HepG2 (cell line): ENCODE measurements around the gene ACTN1. TPM values are rescaled to one million over a fixed set of nuclear protein-coding genes. Genes with fewer than 3 reads are reported as not detected.

Experiments
- FOXK1 ChIP-seq: sonication (generic); formaldehyde crosslinking; IDR thresholded peaks from 2 replicates; pipeline ENCODE4 v1.4.0; 2020; ENCODE audit warnings: low read depth, missing genetic modification reagents, borderline replicate concordance
- HCFC1 ChIP-seq: fragments of 150-350 bp; IDR thresholded peaks from 2 replicates; pipeline ENCODE4 v1.6.1; 2014; ENCODE audit warnings: low read depth, low read length
- HNF4G ChIP-seq, 2 experiments: sonication (generic) in 1 of 2; formaldehyde crosslinking in 1 of 2; IDR thresholded peaks; 2 replicates each; pipeline versions ENCODE4 v1.4.0 to v1.6.1; 2011 to 2020; ENCODE audit warnings: borderline replicate concordance in 2 of 2, low read depth in 2 of 2, mild to moderate bottlenecking in 2 of 2, low read length in 1 of 2, missing genetic modification reagents in 1 of 2, moderate library complexity in 1 of 2
- HOXA3 ChIP-seq: sonication (generic); formaldehyde crosslinking; IDR thresholded peaks from 2 replicates; pipeline ENCODE4 v1.5.0; 2020; ENCODE audit warnings: missing genetic modification reagents
- MZF1 ChIP-seq: sonication (generic); formaldehyde crosslinking; IDR thresholded peaks from 2 replicates; pipeline ENCODE4 v1.8.1; 2023; ENCODE audit warnings: mild to moderate bottlenecking, missing genetic modification reagents, borderline replicate concordance
- NR2F6 ChIP-seq, 2 experiments: IDR thresholded peaks; 2 replicates each; pipeline ENCODE4 v1.6.1; 2016; ENCODE audit warnings: antibody characterized with exemption in 1 of 2, mild to moderate bottlenecking in 1 of 2
- PAWR ChIP-seq: sonication (generic); formaldehyde crosslinking; IDR thresholded peaks from 2 replicates; pipeline ENCODE4 v1.4.0; 2020; ENCODE audit warnings: missing genetic modification reagents, mild to moderate bottlenecking, borderline replicate concordance
- SKI ChIP-seq: fragments of 450-650 bp; IDR thresholded peaks from one replicate; pipeline ENCODE4 v1.6.1; 2018; ENCODE audit warnings: mild to moderate bottlenecking; ENCODE audit not compliant: partially characterized antibody
- TCF12 ChIP-seq, 2 experiments: fragments of 450-650 bp in 1 of 2; sonication (generic) in 1 of 2; formaldehyde crosslinking in 1 of 2; IDR thresholded peaks; 2 replicates each; pipeline versions ENCODE4 v1.6.1 to v1.8.0; 2017 to 2022; ENCODE audit warnings: antibody characterized with exemption in 1 of 2, mild to moderate bottlenecking in 1 of 2, missing genetic modification reagents in 1 of 2, moderate library complexity in 1 of 2
- XBP1 ChIP-seq: sonication (generic); formaldehyde crosslinking; IDR thresholded peaks from 2 replicates; pipeline ENCODE4 v1.5.0; 2020; ENCODE audit warnings: missing genetic modification reagents
- ZKSCAN8 ChIP-seq: IDR thresholded peaks from 2 replicates; pipeline ENCODE4 v1.6.1; 2016; ENCODE audit warnings: borderline replicate concordance, missing genetic modification reagents, missing compliant biosample characterization
- ZNF292 ChIP-seq: sonication (generic); formaldehyde crosslinking; IDR thresholded peaks from 2 replicates; pipeline ENCODE4 v1.8.1; 2022; ENCODE audit warnings: mild to moderate bottlenecking, low read depth, missing genetic modification reagents, borderline replicate concordance
- ZNF350 ChIP-seq: sonication (generic); formaldehyde crosslinking; IDR thresholded peaks from 2 replicates; pipeline ENCODE4 v1.4.0; 2020; ENCODE audit warnings: mild to moderate bottlenecking, low read depth, missing genetic modification reagents, borderline replicate concordance
- ZNF367 ChIP-seq: sonication (generic); formaldehyde crosslinking; IDR thresholded peaks from 2 replicates; pipeline ENCODE4 v1.4.0; 2020; ENCODE audit warnings: missing genetic modification reagents, borderline replicate concordance
- ZNF614 ChIP-seq: IDR thresholded peaks from 2 replicates; pipeline ENCODE4 v1.6.1; 2018; ENCODE audit warnings: missing biosample characterization, missing genetic modification reagents, inconsistent platforms, borderline replicate concordance
- ZNF678 ChIP-seq: sonication (generic); formaldehyde crosslinking; IDR thresholded peaks from 2 replicates; pipeline ENCODE4 v1.4.0; 2020; ENCODE audit warnings: mild to moderate bottlenecking, missing genetic modification reagents
- ZNF780A ChIP-seq: sonication (generic); formaldehyde crosslinking; IDR thresholded peaks from 2 replicates; pipeline ENCODE4 v1.8.0; 2022; ENCODE audit warnings: mild to moderate bottlenecking, missing genetic modification reagents, moderate library complexity
- polyA plus RNA-seq, 8 experiments: library from polyadenylated mRNA; depleted of rRNA in 3 of 8; stranded (reverse) in 7 of 8; unstranded in 1 of 8; fragments of >200 nt; fragmentation: Illumina TruSeq in 4 of 8; extraction: Trizol in 4 of 8; gene quantifications; 2 replicates each; pipeline versions ENCODE4 v1.2.1 to v1.2.3, GENCODE V29; 2011 to 2016; ENCODE audit warnings: low read depth in 4 of 8, missing spikeins in 1 of 8, mixed read lengths in 1 of 8; ENCODE audit not compliant: insufficient read depth in 1 of 8
- total RNA-seq, 5 experiments: library from RNA; depleted of rRNA; stranded (reverse); fragments of >200 nt; fragmentation: Illumina TruSeq; extraction: Trizol; gene quantifications; 2 replicates each; pipeline ENCODE4 v1.2.3, GENCODE V29; 2016; ENCODE audit warnings: low read depth in 1 of 5
- TF ChIP-seq, protein P1 (sequence below): sonication (generic); formaldehyde crosslinking; IDR thresholded peaks from 2 replicates; pipeline ENCODE4 v1.5.1; 2020; ENCODE audit warnings: mild to moderate bottlenecking, missing genetic modification reagents, moderate library complexity
- TF ChIP-seq, protein P2 (sequence below): sonication (generic); formaldehyde crosslinking; IDR thresholded peaks from 2 replicates; pipeline ENCODE4 v1.9.0; 2021; ENCODE audit warnings: missing genetic modification reagents, mild to moderate bottlenecking, borderline replicate concordance
- TF ChIP-seq, protein P3 (sequence below), 2 experiments: fragments of 450-650 bp in 1 of 2; sonication (generic) in 1 of 2; formaldehyde crosslinking; IDR thresholded peaks; 2 replicates each; pipeline versions ENCODE4 v1.5.0 to v1.8.0; 2020 to 2022; ENCODE audit warnings: mild to moderate bottlenecking in 1 of 2, missing genetic modification reagents in 1 of 2

Gene ACTN1
- total and polyA plus RNA-seq, 2 of the 13 experiments (the other 11 are each of a cell fraction or from before 2014, with no cell fraction given), result 58.6 to 162 TPM

DNA sequence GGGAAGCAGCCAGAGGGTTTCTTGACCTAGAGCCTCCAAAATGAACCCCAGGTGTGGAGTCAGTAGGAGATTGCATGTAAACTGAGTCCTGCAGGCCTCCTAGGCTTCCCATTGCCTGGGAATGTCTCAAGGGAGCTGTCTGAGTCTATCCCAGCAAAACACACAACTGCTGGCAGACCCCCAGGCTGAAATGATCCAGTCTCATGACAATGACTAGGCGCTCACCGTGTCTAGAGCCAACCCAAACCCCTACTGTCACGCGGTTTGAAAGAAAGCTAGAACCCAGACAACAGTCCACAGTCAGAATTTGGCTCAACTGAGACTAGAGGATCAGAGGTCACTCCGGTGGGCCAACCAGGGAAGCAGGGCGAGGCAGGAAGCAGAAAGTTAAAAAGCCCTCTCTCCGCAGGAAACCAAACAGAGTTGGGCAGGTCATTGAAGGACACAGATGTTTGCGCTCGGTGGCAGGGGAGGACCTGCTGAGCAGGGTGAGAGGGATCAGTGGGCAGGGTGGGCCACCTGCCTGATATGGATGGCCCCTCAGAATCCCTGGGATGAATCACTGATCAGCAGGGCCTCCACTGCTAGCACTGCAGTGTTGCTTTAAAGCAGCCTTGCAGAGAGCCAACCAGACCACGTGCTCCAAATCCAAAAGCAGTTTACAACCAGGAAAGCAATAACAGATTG, 23.8 kb downstream of the ACTN1 start (continued):
- TF ChIP-seq ZKSCAN8 (CRISPR knock-in tag), result peak; percentile 70; the same call in 1 of the 2 replicates
- TF ChIP-seq, protein P1, sequence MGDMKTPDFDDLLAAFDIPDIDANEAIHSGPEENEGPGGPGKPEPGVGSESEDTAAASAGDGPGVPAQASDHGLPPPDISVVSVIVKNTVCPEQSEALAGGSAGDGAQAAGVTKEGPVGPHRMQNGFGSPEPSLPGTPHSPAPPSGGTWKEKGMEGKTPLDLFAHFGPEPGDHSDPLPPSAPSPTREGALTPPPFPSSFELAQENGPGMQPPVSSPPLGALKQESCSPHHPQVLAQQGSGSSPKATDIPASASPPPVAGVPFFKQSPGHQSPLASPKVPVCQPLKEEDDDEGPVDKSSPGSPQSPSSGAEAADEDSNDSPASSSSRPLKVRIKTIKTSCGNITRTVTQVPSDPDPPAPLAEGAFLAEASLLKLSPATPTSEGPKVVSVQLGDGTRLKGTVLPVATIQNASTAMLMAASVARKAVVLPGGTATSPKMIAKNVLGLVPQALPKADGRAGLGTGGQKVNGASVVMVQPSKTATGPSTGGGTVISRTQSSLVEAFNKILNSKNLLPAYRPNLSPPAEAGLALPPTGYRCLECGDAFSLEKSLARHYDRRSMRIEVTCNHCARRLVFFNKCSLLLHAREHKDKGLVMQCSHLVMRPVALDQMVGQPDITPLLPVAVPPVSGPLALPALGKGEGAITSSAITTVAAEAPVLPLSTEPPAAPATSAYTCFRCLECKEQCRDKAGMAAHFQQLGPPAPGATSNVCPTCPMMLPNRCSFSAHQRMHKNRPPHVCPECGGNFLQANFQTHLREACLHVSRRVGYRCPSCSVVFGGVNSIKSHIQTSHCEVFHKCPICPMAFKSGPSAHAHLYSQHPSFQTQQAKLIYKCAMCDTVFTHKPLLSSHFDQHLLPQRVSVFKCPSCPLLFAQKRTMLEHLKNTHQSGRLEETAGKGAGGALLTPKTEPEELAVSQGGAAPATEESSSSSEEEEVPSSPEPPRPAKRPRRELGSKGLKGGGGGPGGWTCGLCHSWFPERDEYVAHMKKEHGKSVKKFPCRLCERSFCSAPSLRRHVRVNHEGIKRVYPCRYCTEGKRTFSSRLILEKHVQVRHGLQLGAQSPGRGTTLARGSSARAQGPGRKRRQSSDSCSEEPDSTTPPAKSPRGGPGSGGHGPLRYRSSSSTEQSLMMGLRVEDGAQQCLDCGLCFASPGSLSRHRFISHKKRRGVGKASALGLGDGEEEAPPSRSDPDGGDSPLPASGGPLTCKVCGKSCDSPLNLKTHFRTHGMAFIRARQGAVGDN (CRISPR knock-in tag), result peak; percentile 99
- TF ChIP-seq SKI, result peak; percentile 40
- no peak for TF ChIP-seq TCF12 (IDR thresholded peaks at IDR 0.05)
- TF ChIP-seq TCF12 (CRISPR knock-in tag; IDR thresholded peaks at IDR 0.05), result 0 out of 2 replicates have a peak, but pooled peaks have one; percentile 53
- peak; percentile 97 for TF ChIP-seq ZNF292 (CRISPR knock-in tag)
- no peak for TF ChIP-seq XBP1 (CRISPR knock-in tag)
- TF ChIP-seq, protein P2, sequence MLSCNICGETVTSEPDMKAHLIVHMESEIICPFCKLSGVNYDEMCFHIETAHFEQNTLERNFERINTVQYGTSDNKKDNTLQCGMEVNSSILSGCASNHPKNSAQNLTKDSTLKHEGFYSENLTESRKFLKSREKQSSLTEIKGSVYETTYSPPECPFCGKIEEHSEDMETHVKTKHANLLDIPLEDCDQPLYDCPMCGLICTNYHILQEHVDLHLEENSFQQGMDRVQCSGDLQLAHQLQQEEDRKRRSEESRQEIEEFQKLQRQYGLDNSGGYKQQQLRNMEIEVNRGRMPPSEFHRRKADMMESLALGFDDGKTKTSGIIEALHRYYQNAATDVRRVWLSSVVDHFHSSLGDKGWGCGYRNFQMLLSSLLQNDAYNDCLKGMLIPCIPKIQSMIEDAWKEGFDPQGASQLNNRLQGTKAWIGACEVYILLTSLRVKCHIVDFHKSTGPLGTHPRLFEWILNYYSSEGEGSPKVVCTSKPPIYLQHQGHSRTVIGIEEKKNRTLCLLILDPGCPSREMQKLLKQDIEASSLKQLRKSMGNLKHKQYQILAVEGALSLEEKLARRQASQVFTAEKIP (CRISPR knock-in tag), result no peak
- TF ChIP-seq, protein P3, sequence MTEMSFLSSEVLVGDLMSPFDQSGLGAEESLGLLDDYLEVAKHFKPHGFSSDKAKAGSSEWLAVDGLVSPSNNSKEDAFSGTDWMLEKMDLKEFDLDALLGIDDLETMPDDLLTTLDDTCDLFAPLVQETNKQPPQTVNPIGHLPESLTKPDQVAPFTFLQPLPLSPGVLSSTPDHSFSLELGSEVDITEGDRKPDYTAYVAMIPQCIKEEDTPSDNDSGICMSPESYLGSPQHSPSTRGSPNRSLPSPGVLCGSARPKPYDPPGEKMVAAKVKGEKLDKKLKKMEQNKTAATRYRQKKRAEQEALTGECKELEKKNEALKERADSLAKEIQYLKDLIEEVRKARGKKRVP (CRISPR knock-in tag; IDR thresholded peaks at IDR 0.05), result no peak
- 0 out of 2 replicates have a peak, but pooled peaks have one; percentile 14 for TF ChIP-seq MZF1 (CRISPR knock-in tag)
- 0 out of 2 replicates have a peak, but pooled peaks have one; percentile 12 for TF ChIP-seq FOXK1 (CRISPR knock-in tag)
- 0 out of 2 replicates have a peak, but pooled peaks have one; percentile 54 for TF ChIP-seq PAWR (CRISPR knock-in tag)
- TF ChIP-seq ZNF367 (CRISPR knock-in tag), result no peak
- TF ChIP-seq ZNF614 (CRISPR knock-in tag), result peak; percentile 88; the same call in 1 of the 2 replicates
- no peak for TF ChIP-seq ZNF780A (CRISPR knock-in tag)
- TF ChIP-seq HNF4G (IDR thresholded peaks at IDR 0.05; ENCODE audit: borderline replicate concordance, low read depth, low read length), result peak; percentile 84
- TF ChIP-seq HNF4G (CRISPR knock-in tag; IDR thresholded peaks at IDR 0.05; ENCODE audit: borderline replicate concordance, low read depth), result peak; percentile 86; the same call in 1 of the 2 replicates
- no peak for TF ChIP-seq ZNF678 (CRISPR knock-in tag)
- peak; percentile 77 for TF ChIP-seq HOXA3 (CRISPR knock-in tag)
- TF ChIP-seq ZNF350 (CRISPR knock-in tag), result peak; percentile 82; the same call in 1 of the 2 replicates
- TF ChIP-seq HCFC1, result no peak
- peak; percentile 86 for TF ChIP-seq NR2F6 (IDR thresholded peaks at IDR 0.05)
- peak; percentile 92 for TF ChIP-seq NR2F6 (CRISPR knock-in tag; IDR thresholded peaks at IDR 0.05)
